GM21825 (cell line): ENCODE measurements around the gene TBL3.

Experiments used
- ATAC-seq: cut with Tn5 transposase; IDR thresholded peaks from one replicate; pipeline ENCODE4 v1.9.1; 2021; ENCODE audit warnings: mild to moderate bottlenecking, moderate library complexity; ENCODE audit not compliant: unreplicated experiment

Gene TBL3

GRCh38 chr16:1963806-1964505 is 7.9 kb upstream of the TBL3 start:
- ATAC-seq = no peak

GRCh38 chr16:1964506-1965395 is 7.1 kb upstream of the TBL3 start, which contains the start of gene RPS2:
Gene RPS2, minus strand, starts transcription at chr16:1964826. Its CDS starts 201 bp downstream, at chr16:1964625.
- ATAC-seq = peak; percentile 66

GRCh38 chr16:1965396-1966001 is 6.4 kb upstream of the TBL3 start:
- ATAC-seq = no peak

- no peak for ATAC-seq
These were observed 5.4 kb upstream of the TBL3 start, which contains the start of gene RNF151 for GRCh38 chr16:1966460-1966859. Gene RNF151, plus strand, starts transcription at chr16:1966856. Its CDS starts 26 bp downstream, at chr16:1966882.

GRCh38 chr16:1968146-1968953 is 3.5 kb upstream of the TBL3 start:
- ATAC-seq = no peak

- no peak for ATAC-seq
These were observed 631 bp downstream of the TBL3 start for GRCh38 chr16:1972490-1972877.

- no peak for ATAC-seq
These were observed 1.8 kb downstream of the TBL3 start for GRCh38 chr16:1973461-1974156.

GRCh38 chr16:1974157-1975070 is 2.6 kb downstream of the TBL3 start:
- no peak for ATAC-seq

- ATAC-seq = no peak
These were observed 3.8 kb downstream of the TBL3 start for GRCh38 chr16:1975432-1976215.

- ATAC-seq = no peak
These were observed 4.3 kb downstream of the TBL3 start for GRCh38 chr16:1976216-1976520.

- no peak for ATAC-seq
These were observed 5.4 kb downstream of the TBL3 start for GRCh38 chr16:1976951-1977874.

- ATAC-seq = no peak
These were observed 6.0 kb downstream of the TBL3 start for GRCh38 chr16:1977875-1978268.

GRCh38 chr16:1978476-1979120 is 6.7 kb downstream of the TBL3 start:
- ATAC-seq = no peak

- no peak for ATAC-seq
These were observed 7.6 kb downstream of the TBL3 start for GRCh38 chr16:1979271-1980029.

GRCh38 chr16:1980030-1980769 is 8.3 kb downstream of the TBL3 start:
- no peak for ATAC-seq

- ATAC-seq = no peak
These were observed 8.9 kb downstream of the TBL3 start for GRCh38 chr16:1980770-1981087.
